HG02852 (cell line): ENCODE measurements around the gene CARD10.
"Not testable (repeated sequence)": the region's sequence is repeated elsewhere in the genome, so short reads cannot be mapped to it uniquely, and the experiment has no call there.

Source experiments
- ATAC-seq: cut with Tn5 transposase; IDR thresholded peaks from one replicate; pipeline ENCODE4 v1.9.1; 2021; ENCODE audit warnings: mild to moderate bottlenecking, moderate library complexity; ENCODE audit not compliant: unreplicated experiment

The CARD10 gene

DNA sequence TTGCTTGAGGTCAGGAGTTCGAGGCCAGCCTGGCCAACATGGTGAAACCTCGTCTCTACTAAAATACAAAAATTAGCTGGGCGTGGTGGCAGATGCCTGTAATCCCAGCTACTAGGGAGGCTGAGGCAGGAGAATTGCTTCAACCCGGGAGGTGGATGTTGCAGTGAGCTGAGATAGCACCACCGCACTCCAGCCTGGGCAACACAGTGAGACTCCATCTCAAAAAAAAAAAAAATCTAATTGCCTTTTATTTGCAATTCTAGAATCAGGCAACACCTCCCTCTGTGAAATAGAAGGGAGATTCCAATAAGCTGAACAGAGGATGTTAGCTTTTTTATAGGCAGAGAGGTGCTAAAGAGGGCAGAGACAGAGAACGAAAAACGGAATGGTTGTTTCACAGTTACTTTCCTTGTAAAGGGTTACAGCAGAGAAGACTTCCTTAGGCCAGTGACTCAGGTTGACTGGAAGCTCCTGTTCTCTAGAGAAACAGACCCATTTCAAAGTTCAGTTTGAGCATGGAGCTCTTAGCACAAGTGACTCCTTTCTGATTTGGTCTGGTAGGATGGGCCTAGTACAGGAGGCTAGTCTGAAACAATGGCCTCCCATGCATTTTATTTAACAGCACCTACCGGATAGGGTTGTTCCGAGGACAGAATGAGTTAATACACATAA is 8.0 kb upstream of the CARD10 start:
- ATAC-seq: not testable (repeated sequence)

DNA sequence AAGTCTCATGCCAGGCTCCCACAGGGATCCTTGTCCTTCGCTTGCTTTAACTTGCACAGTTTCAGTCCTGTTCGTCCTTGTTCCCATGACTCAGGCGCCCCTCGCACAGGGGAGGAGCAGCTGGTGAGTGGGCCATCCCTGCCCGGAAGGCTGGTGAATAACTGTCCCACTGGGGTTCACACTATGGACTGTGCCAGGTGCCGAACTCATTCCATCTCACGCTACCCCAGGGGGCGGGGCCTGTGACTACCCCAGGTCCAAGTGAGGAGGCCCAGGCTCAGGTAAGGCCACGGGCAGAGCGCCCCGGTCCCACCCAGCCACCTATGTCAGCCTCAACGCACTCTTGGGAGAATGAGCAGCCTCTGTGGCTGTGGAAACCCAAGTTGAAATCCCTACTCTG is 7.2 kb upstream of the CARD10 start:
- no peak for ATAC-seq

DNA sequence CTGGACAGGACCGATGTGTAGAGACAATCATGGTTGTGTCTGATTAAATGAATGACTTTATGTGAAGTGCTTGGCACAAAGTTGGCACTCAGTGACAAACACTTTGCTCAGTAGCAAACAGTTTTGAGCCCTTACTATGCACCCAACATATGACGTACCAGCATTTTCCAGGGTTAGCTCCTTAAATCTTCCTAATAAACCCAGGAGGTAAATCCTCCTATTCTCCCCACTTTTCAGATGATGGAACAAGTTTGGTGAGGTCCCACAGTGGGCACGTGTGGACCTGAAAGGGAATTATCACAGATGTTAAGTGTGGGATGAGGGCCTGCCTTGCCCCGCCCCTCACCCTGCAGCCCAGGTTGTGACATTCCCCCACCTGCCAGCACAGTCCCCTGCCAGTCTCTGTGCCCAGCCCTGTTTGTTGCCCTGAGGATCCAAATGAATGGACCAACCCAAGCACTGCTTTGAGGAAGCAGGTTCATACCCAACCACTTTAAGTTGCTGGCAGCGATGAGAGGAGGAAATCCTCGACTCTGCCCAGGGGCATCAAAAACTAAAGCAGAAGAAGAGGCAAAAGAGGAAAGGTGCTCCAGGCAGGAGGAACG is 6.6 kb upstream of the CARD10 start:
- no peak for ATAC-seq

DNA sequence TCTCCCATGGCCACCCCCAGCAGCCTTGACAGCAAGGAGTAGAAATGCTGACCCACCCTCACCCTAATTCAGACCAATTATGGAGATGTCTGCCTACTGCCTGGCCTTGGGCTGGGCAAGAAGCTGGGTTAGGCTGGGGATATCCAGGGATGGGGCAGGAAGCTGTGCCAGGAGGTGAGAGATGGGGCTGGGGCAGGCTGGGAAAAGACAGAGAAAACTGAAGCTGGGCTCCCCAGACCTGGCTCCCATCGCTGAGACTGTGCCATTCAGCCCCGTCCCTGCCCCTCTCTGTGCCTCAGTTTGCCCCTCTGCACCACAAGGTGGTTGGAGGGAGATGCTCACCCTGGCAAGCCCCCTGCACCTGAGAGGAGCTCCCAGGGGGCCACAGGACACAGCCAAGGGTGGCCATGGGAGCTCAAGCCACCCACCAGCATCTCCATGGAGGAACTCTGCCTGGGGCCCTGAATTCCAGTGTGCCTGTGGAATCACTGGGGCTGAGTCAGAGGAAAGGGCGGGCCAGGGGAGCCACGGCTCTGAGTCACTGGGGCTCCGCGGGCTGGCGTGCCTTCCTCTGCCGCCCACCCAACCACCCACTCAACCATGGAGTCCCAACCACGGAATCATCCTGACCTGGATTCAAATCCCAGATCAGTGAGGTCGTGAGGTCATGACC is 6.0 kb upstream of the CARD10 start:
- ATAC-seq: no peak

DNA sequence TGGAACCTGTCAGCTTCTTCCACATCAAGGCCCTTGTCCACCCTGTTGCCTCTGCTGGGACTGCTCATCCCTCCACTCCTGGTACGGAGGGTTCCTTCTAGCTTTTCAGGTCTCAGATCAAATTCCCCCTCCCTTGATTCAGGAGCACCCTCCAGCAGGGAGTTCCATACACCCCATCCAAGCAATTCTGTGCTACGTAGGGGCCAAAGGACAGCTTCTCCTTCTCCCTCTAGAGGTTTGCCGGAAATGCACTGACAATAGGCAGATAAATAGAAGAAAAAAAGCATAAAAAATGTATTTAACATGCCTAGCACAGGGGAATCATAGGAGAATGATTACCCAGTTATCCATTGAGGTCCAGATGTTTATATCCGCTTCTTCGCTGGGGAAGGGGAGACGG is 3.3 kb upstream of the CARD10 start:
- no peak for ATAC-seq

DNA sequence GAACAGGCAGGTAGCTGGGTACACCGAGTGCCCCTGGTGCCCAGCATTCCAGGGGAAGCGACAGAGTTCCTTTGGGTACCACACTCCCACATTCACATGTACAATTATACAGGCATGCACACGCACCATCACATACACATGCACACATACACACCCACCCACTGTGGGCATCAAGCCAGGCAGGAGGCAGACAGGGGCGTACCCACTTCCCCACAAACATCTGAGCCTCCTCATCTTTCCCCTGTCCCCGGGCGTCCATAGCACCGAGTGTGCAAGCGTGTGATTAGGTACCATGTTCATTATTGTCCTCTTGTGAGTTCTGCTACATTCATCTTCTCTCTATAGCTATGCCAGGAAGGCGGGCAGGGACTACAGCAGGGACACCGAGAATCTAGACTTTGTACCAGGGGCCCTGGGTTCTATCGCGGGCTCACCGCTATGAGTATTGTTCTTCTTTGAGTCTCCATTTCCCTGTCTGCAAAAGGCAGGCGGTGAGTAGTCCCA is 2.1 kb upstream of the CARD10 start:
- ATAC-seq: no peak

DNA sequence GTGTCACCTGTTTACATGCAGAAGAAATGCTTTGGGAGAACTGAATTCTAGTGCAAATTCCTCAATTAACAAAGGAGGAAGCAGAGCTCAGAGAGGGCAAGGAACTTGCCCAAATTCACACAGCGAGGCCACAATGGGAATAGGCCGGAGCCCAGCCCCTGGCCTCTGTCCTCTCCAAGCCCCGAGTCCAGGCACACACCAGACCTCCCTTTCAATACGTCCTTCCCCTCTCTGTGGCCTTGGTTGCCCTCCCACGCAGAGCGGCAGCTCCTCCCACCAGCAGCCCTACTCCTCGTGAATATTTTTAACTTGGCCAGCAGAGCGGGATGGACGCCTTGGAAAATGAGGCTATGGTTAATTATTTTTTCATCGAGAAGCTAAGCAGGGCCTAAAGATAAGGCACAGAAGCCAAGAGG is 1.6 kb upstream of the CARD10 start:
- no peak for ATAC-seq

DNA sequence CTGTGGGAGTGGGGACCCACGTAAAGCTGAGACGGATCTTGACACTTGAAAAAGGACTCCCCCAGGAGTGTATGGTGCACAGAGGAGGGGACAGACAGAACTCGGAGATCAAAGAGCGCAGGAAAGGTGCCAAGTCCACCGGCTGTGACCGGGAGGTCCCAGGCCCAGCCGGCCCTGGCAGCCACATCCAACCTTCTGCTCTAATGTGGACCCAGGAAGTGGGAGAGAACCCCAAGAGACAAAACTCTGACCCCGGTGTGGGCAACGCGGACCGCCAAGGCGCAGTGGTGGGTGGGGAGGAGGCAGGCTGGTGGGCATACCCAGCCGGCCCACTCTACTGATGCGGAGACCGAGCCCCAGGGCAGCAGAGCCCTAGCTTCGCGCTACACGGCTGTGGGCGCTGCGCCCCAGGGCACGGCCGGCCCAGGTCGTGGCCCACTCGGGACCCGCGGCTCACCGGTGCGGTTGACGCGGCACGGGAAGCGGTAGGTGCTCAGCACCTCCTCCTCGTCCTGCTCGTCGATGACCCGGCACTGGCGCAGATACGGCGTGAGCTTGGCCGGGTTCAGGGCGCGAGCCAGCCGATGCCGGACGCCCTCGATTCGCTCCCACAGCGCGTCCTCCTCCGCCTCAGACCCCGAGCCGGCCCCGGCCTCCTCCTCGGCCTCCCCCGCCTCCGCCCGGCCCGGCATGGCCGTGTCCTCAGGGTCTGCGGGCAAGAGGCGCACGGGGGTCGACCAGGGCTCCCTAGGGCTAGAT is 527 bp downstream of the CARD10 start:
- ATAC-seq: no peak

DNA sequence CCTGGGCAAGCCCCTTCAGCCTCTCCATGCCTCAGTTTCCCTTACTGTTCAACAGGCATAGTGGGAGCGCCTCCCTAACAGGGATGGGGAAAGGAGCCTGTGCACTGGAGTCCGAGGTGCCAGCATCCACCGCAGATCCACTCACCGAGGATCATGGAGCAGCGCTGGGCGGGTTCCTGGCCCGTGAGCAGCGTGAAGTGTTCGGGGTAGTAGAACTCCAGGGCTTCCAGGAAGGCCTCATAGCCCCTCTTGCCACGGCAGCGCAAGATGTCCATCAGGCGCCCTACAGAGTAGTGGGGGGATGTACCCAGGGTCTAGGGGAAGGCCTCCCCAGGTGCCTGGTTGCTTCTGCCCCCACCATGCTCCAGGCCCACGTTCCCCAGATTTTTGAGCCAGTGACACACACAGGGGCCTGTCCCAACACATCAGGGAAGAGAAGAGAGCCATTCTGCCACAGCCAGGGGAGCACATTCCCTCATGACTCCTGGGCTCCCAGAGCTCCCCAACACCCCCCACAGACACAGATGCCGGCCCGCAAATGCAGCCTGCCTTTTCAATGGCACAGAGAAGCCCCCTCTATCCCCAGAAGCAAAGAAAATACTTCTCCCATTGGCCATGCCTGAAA is 1.3 kb downstream of the CARD10 start:
- ATAC-seq: no peak

DNA sequence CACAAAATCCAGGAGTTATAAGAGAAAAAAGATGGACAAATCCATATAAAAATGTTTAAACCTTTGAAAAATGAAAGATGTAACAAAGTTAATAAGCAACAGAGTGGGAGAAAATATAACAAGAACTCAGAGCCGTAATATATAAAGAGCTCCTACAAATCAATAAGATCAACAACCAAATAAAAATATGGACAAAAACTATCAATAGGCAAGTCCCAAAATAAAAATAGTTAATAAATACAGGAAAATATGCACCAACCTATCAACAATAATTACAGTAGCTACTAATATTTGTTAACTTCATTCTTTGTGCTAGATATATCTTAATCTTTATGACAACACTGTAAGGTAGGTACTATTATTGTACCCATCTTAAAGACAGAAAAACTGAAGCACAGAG is 2.8 kb downstream of the CARD10 start:
- ATAC-seq: no peak

DNA sequence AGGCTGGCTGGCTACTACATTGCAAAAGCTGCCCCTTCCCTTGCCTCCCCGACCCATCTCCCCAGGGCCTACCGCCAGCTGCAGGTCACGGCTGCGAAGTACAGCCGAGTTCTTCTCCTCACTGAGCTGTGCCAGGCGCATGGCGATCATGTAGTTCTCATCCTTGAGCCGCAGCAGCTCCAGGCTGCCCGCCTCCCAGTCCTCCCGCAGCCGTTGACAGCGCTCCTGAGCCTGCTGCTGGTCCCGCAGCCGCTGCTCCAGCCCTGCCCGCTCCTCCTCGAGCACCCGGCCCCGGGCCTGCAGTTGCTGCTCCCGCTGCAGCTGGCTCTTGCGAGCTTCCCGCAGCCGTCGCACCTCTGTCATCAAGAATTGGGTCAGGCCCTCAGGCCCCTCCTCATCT is 3.3 kb downstream of the CARD10 start:
- no peak for ATAC-seq

DNA sequence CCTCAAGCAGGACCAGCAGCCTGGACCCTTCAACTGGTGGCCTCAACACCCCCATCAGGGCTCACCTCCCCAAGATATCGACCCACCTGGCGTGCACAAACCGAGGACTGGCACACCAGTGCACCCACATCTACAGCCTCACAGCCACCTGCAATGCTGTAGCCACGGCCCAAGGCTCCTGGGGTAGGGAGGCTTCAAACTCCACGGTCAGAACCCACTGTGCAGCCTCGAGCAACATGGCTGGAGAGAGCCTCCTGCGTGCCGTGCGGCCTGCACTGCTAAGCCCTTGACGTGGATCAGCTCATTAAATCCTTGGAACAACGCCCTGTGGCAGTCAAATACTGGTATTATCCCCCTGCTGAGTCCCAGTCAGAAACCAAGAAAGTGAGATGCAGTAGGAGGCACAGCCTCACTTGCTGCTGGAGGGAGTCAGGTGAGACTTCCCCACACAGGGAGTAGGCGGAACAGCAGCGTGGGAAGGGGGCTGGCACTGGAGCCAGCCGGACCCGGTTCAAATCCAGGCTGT is 4.6 kb downstream of the CARD10 start:
- no peak for ATAC-seq

DNA sequence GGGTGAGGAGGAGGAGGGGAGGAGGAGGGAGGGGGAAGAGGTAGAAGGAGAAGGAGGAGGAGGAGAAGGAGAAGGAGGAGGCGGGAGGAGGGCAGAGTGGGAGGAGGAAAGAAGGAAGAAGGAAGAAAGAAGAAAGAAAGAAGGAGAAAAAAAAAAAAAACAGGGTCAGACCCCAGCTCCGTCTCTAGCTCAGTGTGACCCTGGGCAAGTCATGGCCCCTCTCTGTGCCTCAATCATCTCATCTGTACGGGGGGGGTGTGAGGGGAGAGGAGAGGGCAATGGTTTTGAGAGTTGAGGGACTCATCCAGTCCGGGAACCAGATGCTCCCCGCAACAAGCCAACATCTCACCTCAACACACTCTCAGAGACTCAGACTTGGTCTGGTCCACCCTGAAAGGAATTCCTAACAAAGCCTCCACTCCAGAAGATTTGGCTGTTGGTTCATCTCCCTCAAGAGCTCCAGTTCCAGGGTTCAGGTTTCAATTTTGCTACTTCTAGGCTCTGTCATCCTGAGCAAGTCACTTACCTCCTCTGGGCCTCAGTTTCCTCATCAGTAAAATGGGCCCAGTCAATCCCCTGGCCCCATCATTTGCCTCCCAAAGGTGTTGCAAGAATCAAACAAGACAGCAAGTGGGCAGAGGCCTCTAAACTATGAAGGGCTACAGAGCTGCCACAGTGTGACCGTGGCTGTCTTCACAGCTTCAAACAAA is 7.7 kb downstream of the CARD10 start:
- no peak for ATAC-seq

DNA sequence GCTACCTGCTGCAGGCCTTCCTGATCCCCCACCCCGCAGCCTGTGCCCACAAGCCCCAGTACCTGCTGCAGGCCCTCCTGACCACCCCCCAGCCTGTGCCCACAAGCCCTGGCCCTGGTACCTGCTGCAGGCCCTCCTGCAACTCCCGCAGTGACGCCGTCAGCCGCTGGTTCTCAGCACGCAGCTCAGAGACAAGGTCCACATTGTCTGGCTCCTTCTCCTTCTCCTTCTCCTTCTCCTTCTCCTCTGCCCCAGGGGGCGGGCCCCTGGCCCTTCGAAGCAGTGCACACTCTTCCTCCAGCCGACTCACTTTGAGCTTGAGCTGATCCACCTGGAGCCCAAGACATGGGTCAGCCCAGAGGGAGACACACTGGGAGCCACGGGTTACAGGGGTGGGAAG is 9.1 kb downstream of the CARD10 start:
- no peak for ATAC-seq

DNA sequence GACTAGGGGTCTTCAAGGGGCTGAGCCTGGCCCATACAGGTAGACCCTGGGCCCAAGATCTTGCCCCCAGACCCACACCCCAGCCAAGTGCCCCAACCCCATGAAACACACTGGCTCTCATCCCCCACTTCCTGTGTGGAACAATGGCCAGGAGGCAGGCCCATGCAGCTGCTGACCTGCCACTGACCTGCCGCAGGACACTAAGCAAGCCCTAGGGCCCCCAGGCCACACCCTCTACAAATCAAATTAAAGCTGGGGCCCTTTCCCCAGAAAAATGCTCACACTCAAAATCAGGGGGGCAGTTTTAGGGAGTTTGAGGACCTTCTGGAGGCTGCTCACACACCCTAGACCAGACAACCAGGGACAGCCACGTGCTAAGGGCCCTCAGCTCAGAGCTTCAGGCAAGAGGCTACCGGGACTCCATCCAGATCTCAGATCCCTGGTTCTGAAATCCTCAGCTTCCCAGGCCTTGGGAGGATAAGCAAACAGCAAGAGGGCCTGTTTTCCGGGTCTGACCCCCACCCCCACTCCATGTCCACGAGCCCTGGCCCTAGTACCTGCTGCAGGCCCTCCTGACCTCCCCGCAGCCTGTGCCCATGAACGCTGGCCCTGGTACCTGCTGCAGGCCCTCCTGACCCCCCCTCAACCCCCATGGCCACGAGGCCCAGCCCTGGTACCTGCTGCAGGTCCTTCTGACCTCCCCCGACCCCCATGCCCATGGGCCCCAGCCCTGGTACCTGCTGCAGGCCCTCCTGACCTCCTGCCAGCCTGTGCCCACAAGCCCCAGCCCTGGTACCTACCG is 10.0 kb downstream of the CARD10 start:
- ATAC-seq: no peak

DNA sequence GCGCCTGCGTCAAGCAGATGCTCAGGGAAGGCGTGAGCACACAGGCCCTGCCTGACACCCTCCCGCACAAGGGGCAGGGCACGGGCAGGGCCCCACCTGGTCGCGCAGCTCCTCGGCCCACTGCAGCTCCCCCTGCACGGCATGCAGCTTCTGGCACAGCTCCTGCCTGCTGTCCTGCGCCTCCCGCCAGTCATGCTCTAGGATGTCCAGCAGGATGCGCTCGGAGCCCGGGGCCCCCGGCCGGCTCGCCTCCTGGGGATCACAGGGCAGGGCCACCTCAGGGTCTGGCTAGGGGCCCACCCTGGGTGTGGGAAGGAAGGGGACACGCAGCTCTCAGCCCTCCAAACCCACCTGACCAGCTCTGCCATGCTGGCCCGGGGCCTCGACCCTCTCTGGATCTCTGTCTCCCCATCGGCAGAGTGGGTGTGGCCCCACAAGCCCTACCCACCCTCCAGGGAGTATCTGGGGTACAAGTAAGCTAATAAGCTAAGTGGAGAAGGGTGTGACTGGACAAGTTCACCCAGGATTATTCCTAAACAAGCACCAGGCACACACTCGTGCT is 10.7 kb downstream of the CARD10 start:
- no peak for ATAC-seq

DNA sequence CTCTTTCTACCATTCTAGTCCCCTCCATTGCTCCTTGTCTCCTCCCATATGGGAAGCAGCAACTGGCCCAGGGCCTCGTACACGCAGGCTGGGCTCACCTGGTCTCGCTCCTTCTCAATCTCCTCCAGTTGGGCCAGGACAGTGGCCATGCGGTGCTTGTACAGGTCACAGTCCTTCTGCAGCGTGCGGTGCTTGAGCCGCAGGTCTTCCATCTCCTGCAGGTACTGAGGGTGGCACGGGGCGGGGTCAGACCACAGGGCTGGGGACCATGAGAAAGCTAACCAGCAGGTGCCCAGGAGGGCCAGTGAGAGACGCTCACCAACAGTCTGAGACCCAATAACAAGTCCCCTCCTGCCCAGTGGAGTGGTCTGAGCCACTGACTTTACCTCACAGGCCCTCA is 11.5 kb downstream of the CARD10 start:
- ATAC-seq: no peak

DNA sequence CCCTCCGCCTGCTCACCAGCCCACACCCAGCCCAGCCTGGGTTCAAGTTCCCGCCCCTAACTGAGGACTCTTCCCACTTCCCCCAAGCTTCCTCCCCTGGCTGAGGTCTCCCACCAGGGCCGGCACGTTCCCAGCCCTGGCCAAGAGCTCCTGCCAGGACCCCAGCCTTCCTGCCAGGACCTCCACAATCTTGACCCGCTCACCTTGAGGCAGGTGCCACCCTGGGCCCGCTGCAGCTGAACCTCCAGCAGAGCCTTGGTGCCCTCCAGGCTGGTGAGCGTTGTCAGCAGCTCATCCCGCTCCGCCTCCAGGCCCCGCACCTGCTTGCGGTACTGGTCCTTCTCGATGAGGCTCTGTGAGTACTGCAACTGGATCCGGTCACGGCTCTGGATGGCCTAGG is 13.2 kb downstream of the CARD10 start:
- no peak for ATAC-seq

DNA sequence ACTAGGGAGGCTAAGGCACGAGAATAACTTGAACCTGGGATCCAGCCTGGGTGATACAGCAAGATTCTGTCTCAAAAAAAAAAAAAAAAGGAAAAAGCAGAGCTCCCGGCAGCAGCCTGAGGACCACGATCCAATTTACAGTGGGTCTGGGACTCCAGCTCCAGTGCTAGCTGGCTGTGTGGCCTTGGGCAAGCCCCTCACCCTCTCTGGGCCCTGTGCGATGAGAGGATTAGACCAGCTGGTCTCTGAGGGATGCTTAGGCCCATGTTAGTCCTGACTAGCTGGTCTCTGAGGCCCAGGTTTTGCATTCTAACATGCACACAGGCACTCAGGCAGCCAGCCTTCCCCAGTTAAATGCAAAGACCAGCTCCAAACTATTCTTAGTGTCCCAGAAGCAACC is 13.7 kb downstream of the CARD10 start:
- ATAC-seq: no peak
